C4-2B (cell line): Measurements from ENCODE around the gene ULK3.

Experiments
- H3K27ac ChIP-seq: fragments of 450-650 bp; 2 replicates; pipeline ENCODE4 v1.5.1; 2017
- ZFX ChIP-seq: fragments of 450-650 bp; IDR thresholded peaks from 2 replicates; pipeline ENCODE4 v1.6.1; 2017
- TF ChIP-seq, protein P1 (sequence below): fragments of 450-650 bp; conservative IDR thresholded peaks from 2 replicates; pipeline ENCODE4 v1.5.1; 2017; ENCODE audit warnings: mild to moderate bottlenecking

Gene ULK3

DNA sequence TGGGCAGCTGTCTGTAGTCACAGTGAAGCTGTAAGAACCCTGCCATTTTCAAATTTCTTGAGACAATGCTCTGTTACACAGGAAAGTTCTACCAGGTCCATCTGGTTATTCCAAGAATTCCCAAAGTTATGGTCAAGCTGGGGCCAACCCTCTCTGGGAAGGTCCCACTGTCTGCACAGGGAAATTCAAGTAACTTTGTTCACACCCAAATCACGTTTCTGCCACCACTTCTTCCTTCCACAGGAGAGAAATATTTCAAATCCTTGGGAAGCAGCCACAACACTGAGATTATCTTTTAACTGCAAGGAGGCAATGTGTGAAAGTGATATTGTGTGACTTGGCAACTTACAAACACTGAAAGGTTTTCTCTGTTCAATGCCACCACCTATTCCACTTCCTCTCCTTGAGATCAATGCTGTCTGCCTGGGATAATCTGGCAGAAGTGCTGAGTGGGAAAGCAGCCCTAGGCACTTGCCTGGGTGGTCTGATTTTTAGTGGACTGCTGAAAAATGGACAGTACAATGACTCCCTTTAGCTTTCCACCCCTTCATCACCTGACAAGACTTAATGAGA, 24.6 kb upstream of the ULK3 start:
- H3K27ac ChIP-seq, result no peak overlapping the region
- TF ChIP-seq, protein P1, sequence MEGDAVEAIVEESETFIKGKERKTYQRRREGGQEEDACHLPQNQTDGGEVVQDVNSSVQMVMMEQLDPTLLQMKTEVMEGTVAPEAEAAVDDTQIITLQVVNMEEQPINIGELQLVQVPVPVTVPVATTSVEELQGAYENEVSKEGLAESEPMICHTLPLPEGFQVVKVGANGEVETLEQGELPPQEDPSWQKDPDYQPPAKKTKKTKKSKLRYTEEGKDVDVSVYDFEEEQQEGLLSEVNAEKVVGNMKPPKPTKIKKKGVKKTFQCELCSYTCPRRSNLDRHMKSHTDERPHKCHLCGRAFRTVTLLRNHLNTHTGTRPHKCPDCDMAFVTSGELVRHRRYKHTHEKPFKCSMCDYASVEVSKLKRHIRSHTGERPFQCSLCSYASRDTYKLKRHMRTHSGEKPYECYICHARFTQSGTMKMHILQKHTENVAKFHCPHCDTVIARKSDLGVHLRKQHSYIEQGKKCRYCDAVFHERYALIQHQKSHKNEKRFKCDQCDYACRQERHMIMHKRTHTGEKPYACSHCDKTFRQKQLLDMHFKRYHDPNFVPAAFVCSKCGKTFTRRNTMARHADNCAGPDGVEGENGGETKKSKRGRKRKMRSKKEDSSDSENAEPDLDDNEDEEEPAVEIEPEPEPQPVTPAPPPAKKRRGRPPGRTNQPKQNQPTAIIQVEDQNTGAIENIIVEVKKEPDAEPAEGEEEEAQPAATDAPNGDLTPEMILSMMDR, result no peak
- no peak for TF ChIP-seq ZFX

DNA sequence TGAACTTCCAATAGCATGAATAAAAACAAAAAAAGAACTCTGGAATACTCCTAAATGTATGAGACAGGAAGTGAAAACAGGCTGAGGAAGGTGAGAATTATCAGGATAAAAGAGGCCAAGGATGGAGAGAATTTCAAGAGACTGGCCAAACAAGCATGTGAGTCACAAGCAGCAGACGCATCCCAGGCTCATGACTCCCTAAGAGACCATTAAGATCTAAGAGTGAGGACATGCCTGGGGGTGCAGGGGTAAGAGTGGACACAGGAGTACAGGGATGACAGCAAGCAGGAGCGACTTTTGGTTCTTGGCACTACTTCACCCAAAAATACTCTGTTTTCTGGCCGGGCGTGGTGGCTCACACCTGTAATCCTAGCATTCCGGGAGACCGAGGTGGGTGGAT, 23.1 kb upstream of the ULK3 start:
- H3K27ac ChIP-seq, result no peak overlapping the region

DNA sequence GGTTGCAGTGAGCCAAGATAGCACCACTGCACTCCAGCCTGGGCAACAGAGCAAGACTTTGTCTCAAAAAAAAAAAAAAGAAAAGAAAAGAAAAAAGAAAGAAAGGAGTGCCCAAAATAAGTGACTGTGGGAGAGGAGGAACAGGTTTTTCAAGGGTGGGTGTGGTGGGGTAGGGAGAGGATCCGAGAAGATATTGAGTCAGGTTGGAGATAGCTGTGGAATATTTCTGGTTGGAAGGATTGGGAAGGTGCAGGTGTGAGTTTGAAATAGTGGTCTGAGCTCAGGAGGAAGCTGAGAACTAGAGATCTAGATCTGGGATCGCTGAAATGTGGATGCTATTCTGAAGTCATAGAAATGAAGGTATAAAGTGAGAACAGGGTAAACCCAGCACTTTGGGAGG, 22.4 kb upstream of the ULK3 start:
- TF ChIP-seq, protein P1, result no peak
- TF ChIP-seq ZFX, result no peak
- no peak overlapping the region for H3K27ac ChIP-seq

More for the DNA sequence above, 23.1 kb upstream of the ULK3 start:
- TF ChIP-seq ZFX, result no peak
- TF ChIP-seq, protein P1, result no peak

DNA sequence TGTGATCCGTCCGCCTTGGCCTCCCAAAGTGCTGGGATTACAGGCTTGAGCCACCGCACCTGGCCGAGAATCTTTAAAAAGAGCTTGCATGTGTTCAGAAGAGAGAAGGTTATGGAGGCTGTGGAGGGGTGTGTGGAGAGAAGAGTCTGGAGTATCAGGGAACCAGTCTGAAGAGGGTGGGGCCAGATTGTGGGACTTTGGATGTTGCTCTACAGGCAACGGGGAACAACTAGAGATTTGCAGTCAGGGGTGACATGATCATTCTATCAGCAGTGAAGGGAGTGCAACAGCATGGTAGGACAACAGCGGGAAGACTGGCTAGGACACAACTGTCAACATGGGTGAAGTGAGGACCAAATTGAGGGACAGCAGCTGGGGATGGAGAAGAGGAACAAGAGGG, 21.3 kb upstream of the ULK3 start:
- H3K27ac ChIP-seq, result no peak overlapping the region
- no peak for TF ChIP-seq ZFX
- TF ChIP-seq, protein P1, result no peak

DNA sequence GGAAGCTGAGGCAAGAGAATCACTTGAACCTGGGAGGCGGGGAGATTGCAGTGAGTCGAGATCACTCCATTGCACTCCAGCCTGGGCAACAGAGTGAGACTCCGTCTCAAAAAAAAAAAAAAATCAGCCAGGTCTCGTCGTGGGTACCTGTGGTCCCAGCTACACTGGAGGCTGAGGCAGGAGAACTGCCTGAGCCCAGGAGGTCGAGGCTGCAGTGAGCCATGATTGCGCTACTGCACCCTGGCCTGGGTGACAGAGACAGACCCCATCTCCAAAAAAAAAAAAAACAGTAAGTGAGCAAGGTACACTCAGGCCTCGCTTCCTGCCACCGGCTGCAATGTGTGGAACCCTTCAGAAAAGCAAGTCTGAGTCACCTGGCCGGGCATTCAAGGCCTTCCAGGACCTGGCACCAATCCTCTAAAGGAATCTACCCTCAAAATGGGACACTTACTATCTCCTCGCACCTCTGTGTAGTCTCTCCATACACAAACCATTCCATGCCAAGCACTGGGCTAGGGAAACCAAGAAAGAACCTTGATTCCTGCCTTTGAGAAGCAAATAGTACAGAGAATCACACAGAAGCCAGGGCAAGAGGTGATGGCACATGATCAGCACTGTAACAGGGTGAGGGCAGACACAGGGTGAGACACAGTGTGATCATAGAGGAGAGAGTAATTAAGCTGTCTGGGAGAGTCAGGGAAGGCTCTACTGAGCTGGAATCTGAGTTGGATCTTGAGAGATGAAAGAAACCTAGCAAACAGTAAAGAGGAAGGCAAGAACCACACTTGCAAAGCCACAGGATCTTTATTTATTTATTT, 20.5 kb upstream of the ULK3 start:
- H3K27ac ChIP-seq, result no peak overlapping the region
- no peak for TF ChIP-seq ZFX
- TF ChIP-seq, protein P1, result no peak

DNA sequence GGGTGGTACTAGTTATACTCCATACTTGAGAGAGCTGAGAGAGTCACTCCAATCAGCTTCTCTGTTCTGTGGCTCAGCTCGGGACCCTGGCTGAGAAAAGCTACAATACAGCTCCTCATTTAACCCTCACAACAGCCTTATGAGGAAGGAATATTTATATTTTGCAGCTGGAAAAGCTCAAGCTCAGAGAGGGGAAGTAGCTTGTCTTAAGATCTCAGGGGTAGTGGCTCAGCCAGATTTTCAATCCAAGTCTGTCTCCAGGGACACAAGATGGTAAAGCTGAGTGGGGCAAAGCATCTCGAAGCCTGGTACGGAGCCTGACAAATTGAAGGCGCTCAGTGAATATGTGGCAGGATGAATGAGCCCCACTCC, 15.4 kb upstream of the ULK3 start:
- TF ChIP-seq, protein P1, result no peak
- TF ChIP-seq ZFX, result no peak
- H3K27ac ChIP-seq, result no peak overlapping the region

DNA sequence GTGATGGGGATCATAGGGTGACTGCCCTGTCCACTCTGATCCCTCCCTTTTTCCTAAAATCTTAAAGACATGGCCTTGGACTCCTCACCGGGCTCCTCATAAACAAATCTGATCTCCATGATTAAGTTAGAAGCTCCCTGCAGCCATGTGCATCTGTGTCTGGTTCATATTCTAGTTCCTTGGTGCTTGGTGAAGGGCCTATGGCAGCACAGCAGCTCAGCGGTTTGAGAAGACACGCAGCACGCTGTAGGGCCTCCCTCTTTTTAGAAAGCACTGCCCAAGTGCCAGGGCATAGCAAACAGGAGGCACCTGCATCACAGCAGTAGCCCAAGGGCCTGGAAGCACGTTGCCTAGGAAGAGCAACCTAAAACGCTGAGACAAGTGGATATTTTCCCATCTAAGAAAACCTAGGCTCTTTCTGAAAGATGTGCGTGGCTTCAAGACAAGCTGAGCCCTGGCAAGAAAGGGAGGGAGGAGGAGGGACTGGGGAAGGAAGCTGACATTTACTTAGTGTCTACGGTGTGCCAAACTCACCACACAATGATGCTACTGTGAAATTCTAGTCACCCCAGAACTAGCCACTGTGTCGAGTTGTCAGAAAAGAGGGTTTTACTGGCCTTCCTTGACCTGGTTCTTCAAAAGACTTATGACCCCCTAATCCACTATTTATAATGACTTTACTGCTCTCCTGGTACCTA, 14.9 kb upstream of the ULK3 start:
- TF ChIP-seq ZFX, result no peak
- TF ChIP-seq, protein P1, result no peak
- H3K27ac ChIP-seq, result no peak overlapping the region
